ENCODE measurements around the gene TCF4.

TCF4 gene

DNA sequence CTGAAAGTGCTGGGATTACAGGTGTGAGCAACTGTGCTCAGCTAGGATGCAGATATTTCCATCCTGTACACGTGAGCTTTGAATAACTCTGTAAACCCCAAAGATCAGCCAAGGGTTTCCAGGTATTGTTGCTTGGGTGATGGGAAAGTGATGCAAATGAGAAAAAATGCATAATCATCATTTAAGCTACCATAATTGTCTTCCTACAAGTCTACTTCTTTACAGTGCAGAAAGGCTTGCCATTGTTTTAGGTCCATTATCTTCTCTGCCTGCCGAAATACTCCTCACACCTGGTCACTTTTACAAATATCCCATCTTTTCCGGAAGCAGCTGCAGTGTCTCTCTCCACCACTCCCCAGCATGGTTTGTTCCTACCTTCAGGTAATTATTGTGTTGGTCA, 368.9 kb downstream of the TCF4 start:
- no peak for DNase-seq

DNA sequence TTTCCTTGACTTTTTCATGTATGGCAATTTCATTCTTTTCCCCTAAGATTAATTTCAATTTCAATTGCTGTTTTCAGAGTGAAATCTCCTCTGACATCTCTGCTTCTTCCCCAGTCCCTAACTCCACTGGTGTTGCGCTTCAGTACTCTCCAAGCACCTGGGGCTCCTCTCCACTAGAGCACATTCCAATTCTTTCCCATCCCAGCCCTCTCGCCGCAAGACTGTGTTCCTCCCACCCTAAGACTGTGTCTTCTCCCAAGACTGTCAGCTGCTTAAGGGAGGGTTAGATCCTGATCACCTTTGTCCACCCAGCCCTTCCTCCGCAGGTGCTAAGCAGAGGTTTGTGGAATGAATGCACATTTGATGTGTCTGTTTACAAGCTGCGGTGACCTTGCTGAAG, 373.0 kb downstream of the TCF4 start:
- DNase-seq, result no peak

DNA sequence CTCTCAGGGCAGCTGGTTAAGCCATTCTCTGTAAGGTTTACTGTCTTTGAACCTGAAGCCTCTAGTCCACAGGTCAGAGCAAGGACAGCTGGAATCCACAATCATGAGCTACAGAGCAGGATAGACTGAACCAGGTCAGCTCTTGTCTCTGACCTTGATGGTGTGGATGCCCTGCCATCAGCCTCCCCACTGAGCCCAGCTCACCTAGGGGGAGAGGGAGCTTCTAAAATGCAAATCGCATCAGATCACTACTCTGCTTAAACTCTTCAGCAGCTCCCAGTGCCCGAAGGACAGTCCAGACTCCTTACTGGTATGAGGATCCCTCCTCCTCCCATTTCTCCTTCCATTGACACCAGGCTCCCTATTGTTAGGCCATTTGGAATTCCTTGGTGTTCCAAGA, 373.5 kb downstream of the TCF4 start:
- DNase-seq, result no peak

DNA sequence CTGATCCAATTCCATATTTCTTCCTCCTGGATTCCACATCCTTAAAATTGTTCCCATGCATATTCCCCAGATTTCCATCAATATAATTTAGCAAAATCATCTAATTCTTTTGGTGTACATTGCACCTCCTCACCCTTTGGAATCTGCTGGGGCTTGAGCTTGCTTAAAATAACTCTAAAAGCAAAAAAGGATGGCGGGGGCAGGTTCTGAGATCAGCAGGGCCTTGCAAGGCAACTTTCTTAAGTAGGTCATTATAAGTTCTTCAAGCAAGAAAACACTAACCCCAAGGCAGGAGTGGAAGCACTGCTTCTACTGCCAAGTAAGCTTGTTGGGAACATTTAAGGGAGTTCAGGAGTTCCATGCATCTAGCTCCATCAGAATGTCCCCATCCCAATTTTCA, 374.4 kb downstream of the TCF4 start:
- no peak for DNase-seq

DNA sequence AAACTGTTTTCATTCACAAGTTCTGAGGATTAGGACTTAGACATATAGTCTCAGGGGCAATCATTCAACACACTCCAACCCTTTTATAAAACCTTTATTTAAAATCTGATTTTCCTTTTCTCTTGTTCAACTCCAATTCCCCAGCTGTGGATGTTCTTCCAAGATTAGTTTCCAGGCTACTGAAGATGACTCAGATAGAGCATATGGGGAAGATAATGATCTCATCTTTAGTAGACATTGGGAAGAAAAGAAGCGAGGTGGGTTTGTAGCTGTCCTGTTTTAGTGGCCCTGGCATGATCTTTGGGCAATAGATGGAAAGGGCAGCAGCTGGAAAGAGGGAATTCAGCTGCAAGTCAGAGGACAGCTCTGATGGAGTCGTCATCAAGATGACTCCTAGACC, 381.1 kb downstream of the TCF4 start:
- no peak for DNase-seq

DNA sequence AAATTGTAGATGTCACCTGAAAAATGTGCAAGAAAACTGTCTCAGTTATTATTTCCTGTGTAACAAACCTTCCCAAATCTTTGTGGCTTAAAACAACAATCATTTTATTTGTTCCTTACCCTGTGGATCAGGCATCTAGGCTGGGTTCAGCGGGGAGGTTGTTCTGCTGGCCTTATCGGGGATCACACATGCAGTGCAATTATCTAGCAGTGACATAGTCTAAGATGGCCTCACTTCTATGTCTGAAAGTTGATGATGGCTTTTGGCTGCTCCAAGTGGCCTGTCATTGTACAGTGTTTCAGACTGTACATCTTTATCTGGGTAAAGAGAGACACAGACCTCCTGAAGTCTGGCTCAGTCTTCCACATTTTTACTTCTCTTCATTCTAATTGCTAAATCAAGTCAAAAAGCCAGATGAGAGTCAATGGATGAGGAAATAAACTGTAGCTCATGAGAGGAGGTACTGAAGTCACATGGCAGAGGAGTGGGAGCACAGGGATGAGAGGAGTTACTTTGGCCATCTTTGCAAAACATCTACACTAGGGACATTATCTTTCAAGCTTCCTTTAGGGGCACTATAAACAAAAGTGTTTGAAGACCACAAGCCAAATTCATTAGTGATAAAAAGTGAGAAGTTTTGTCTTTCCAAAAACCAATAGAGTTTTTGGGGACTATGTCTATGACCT, 385.6 kb downstream of the TCF4 start:
- DNase-seq, result no peak

DNA sequence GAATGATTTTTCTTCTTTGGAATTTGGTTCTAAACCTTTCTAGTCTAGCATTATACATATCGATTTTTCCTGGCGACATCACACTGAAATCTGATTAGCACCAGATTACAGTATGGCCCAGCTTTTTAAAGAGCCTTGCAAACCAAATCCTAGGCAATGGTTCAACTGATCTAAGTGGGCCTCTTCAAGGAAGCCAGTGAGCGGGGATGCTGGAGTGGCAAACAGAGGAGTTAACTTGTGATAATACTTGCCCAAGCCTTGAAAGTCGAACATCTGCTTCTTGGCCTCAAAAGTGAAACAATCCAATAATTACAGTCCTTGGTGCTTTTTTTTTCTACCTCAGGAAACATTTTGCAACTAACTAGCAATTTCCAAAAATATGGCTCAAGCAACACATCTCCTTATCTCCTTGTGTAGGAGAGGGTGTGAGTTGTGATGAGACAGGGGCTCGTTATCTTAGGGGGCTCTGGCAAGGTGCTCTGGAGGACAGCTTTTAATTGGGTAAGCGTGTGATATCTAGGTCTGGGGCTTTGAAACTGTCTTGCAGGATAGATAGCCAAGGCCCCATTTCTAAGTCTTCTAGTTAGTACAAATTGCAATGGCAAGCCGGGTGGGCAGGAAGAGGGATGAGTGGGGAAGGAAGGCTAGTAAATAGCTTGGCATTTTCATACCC, 388.6 kb downstream of the TCF4 start:
- no peak for DNase-seq

DNA sequence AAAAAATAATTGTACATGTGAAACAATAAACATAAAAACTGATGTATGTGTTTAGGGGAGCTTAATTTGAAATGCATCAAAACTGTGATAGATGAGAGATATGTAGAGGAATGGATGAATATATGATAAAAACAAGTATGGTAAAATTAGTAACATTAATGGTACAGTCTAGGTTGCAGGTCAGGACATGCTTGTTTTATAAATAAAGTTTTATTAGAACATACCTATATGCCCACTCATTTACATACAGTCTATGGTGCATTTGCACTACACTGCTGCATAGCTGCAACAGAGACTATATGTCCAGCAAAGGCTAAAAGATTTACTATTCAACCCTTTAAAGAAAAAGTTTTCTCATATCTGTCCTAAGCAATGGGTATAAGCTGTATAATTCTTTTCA, 392.1 kb downstream of the TCF4 start:
- no peak for DNase-seq

DNA sequence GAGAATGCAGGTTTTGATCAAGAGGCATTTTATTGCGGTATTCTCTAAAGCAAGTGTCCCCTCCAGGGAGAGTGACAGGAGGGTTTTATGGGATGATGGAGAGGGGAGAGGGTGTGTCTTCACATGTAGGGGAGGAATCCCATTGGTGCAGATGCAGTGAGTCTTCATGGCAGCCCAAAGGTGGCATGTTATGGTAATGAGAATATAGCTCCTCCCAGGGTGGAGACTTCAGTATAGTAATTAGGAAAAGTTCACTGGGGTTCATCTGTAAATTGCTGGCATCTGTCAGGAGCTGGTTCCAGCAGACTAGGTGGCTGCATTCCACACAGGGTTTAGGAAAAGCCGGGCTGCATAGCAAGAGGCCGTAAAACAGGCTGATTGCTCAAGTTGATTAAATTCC, 398.0 kb downstream of the TCF4 start:
- no peak for DNase-seq

DNA sequence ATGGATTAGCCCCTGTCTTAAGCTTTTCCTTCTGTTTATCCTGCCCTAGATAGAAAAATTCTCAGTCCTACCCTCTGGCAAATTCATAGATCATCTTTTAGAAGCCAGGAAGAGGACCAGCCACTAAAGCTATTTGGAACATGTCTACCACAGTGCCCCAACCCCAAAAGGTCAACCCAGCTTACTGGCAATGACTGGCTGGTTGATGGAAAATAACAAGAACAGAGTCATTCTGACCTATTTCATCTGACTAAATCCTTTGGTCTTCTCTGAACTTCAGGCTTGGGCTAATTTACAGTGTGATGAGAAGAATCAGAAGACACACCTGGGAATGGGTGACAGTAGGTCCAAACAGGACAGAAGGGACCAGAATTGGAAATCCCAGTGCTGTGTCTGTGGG, 401.4 kb downstream of the TCF4 start:
- DNase-seq, result no peak

DNA sequence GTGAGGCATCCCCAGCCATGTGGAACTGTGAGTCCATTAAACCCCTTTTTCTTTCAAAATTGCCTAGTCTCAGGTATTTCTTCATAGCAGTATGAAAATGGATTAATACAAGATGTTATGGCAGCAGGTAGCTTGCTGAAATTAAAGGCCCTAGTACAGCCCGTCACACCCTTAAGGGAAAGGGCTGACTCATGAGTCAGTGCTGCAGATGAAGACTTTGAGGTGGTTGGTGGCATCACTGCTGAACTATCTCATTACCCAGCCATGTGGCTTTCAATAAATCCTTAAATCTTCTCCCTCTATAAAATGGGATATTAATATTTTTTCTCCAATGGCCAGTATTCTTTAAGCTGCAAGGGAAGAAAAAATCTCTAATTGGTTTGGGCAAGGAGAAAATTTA, 402.6 kb downstream of the TCF4 start:
- no peak for DNase-seq

DNA sequence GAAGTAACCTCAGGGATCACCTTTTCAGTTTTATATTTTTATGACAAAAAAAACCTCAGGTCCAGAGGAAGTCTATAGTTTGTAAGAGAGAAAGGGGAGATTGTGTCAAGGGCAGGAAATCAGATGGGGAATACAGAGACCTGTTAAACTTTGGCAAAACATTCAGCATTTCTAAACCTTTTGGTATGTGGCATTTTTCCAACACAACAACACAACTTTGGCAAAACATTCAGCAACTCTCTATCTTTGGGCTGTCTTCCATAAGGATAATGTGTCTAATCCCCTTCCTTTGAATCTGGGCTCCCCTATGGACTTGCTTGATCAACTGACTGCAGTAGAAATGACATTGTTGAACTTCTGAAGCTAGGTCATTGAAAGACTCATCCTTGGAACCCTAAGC, 408.2 kb downstream of the TCF4 start:
- DNase-seq, result no peak

DNA sequence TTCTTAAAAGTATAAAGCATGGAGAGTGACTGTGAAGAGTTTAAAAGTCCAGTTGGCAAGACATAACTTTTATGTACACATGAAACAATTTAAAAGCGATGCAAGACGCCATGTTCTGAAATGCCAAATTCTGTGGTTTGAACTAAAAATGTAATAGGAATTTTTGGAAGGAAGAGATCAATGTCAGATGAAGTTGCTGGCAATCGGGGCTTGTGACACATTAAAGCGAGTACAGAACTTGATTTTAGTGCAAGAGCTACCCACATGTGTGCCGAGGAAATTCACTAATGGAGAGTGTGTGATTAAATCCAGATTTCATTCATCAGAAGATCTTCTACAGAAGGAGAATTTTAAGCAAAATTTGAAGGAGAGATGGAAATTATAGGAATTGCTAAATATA, 408.6 kb downstream of the TCF4 start:
- DNase-seq, result no peak

DNA sequence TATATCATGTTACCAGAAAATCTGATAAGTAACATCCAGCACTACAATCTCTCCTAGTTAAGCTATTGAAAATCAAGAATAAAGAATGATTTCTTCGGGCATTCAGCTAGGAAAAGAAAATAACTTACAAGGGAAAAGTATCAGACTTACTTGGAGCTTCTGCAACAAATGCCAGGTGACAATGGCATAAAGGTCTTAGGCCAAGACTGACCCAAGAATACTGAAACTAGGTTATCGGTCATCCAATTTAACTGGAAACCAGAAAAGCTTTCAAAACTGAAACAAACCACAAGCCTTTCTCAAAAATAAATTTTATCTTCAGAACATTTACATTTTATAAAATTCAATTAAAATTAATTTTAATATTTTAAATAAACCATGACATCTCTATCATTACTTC, 414.7 kb downstream of the TCF4 start:
- no peak for DNase-seq

Data from NCI-H2029 (cell line).